Right lung (tissue), 5 donors: ENCODE data around the gene CPNE4. TPM values are rescaled to one million over a fixed set of nuclear protein-coding genes. Genes with fewer than 3 reads are reported as not detected.

Experiments
- DNase-seq, 2 donors: peaks; one replicate each; pipeline ENCODE4 v3.0.0-alpha.2; 2013
- polyA plus RNA-seq, 5 donors: library from polyadenylated mRNA; unstranded; fragments of 120-200 nt; gene quantifications; one replicate each; pipeline versions ENCODE4 v1.2.1 to v1.2.3, GENCODE V29; 2013; ENCODE audit warnings: inconsistent platforms in 1 of 5, low replicate concordance in 1 of 5; ENCODE audit not compliant: insufficient read length in 5 of 5, insufficient read depth in 1 of 5

CPNE4 gene
- polyA plus RNA-seq, 5 donors = 0.38 to 1.5 (median 0.76) TPM

GRCh38 chr3:131701153-131701770 lies 333.6 kb downstream of the CPNE4 start:
- DNase-seq = no peak

- no peak for DNase-seq
Observed at GRCh38 chr3:131699001-131699400, 335.8 kb downstream of the CPNE4 start.

- no peak for DNase-seq
Observed at GRCh38 chr3:131694376-131694775, 340.4 kb downstream of the CPNE4 start.

- no peak for DNase-seq
Observed at GRCh38 chr3:131692356-131692755, 342.5 kb downstream of the CPNE4 start.

GRCh38 chr3:131690800-131691199 lies 344.0 kb downstream of the CPNE4 start:
- no peak for DNase-seq

GRCh38 chr3:131688370-131688769 lies 346.4 kb downstream of the CPNE4 start:
- DNase-seq = no peak

GRCh38 chr3:131669600-131669999 lies 365.2 kb downstream of the CPNE4 start:
- DNase-seq = no peak

GRCh38 chr3:131658771-131659170 lies 376.0 kb downstream of the CPNE4 start:
- DNase-seq = no peak

- no peak for DNase-seq
Observed at GRCh38 chr3:131658115-131658514, 376.7 kb downstream of the CPNE4 start.

- no peak for DNase-seq
Observed at GRCh38 chr3:131655070-131655690, 379.6 kb downstream of the CPNE4 start.

- DNase-seq = no peak
Observed at GRCh38 chr3:131645638-131646037, 389.2 kb downstream of the CPNE4 start.

GRCh38 chr3:131636266-131636775 lies 398.5 kb downstream of the CPNE4 start:
- DNase-seq = no peak

GRCh38 chr3:131630807-131631206 lies 404.0 kb downstream of the CPNE4 start:
- no peak for DNase-seq

- DNase-seq = no peak
Observed at GRCh38 chr3:131630097-131630496, 404.7 kb downstream of the CPNE4 start.

- no peak for DNase-seq
Observed at GRCh38 chr3:131623431-131623830, 411.4 kb downstream of the CPNE4 start.

- DNase-seq = no peak
Observed at GRCh38 chr3:131622726-131623125, 412.1 kb downstream of the CPNE4 start.

GRCh38 chr3:131620977-131621376 lies 413.8 kb downstream of the CPNE4 start:
- DNase-seq = no peak

- DNase-seq = no peak
Observed at GRCh38 chr3:131619821-131620220, 415.0 kb downstream of the CPNE4 start.

GRCh38 chr3:131616719-131617118 lies 418.1 kb downstream of the CPNE4 start:
- DNase-seq = no peak

- no peak for DNase-seq
Observed at GRCh38 chr3:131612745-131613144, 422.1 kb downstream of the CPNE4 start.

GRCh38 chr3:131610174-131610573 lies 424.6 kb downstream of the CPNE4 start:
- no peak for DNase-seq

- no peak for DNase-seq
Observed at GRCh38 chr3:131608741-131609140, 426.1 kb downstream of the CPNE4 start.

- DNase-seq = no peak
Observed at GRCh38 chr3:131608296-131608695, 426.5 kb downstream of the CPNE4 start.

- DNase-seq = no peak
Observed at GRCh38 chr3:131605916-131606315, 428.9 kb downstream of the CPNE4 start.
